C4-2B (cell line): Measurements from ENCODE around the gene USF1.

Source experiments
- ZFX ChIP-seq: fragments of 450-650 bp; IDR thresholded peaks from 2 replicates; pipeline ENCODE4 v1.6.1; 2017
- TF ChIP-seq, protein P1 (sequence below): fragments of 450-650 bp; conservative IDR thresholded peaks from 2 replicates; pipeline ENCODE4 v1.5.1; 2017; ENCODE audit warnings: mild to moderate bottlenecking

DNA sequence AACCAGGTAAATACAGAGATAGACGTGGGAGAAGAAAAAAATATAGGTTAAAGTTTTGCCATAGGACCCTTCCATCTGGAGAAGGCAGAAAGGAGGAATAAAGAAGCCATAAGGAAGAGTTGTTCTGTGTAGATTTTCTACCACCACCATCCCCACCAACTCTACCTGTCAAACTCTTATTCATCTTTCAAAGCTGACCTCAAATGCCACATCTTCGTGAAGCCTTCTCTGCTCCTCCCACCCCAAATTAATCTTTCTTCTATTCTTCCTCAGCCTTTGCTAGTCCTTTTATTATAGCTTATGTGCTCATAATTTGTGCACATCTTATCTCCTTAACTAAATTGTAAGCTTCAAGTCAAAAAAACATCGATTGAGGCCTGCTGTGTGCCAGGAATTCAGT, 44.8 kb upstream of the USF1 start:
- TF ChIP-seq, protein P1, sequence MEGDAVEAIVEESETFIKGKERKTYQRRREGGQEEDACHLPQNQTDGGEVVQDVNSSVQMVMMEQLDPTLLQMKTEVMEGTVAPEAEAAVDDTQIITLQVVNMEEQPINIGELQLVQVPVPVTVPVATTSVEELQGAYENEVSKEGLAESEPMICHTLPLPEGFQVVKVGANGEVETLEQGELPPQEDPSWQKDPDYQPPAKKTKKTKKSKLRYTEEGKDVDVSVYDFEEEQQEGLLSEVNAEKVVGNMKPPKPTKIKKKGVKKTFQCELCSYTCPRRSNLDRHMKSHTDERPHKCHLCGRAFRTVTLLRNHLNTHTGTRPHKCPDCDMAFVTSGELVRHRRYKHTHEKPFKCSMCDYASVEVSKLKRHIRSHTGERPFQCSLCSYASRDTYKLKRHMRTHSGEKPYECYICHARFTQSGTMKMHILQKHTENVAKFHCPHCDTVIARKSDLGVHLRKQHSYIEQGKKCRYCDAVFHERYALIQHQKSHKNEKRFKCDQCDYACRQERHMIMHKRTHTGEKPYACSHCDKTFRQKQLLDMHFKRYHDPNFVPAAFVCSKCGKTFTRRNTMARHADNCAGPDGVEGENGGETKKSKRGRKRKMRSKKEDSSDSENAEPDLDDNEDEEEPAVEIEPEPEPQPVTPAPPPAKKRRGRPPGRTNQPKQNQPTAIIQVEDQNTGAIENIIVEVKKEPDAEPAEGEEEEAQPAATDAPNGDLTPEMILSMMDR: no peak
- no peak for TF ChIP-seq ZFX
